Bronchial epithelial cell (primary cell): Measurements from ENCODE around the gene ASAH2. TPM values are rescaled to one million over a fixed set of nuclear protein-coding genes. Genes with fewer than 3 reads are reported as not detected.

Experiments used
- DNase-seq: peaks from one replicate; pipeline ENCODE4 v3.0.0-alpha.2; 2010; ENCODE audit warnings: low read depth
- FAIRE-seq: peaks from 2 replicates; lab custom pipeline; 2011; peaks lifted over from hg19 to GRCh38; lab: Jason Lieb, UNC
- H3K27me3 ChIP-seq: 2 replicates; pipeline ENCODE4 v1.5.1; 2011; ENCODE audit warnings: low read length; ENCODE audit not compliant: control insufficient read depth, insufficient read depth
- H3K36me3 ChIP-seq: 2 replicates; pipeline ENCODE4 v1.5.1; 2011; ENCODE audit warnings: low read length; ENCODE audit not compliant: control insufficient read depth, insufficient read depth
- H3K4me3 ChIP-seq: 2 replicates; pipeline ENCODE4 v1.5.1; 2011; ENCODE audit warnings: mild to moderate bottlenecking, low read depth, low read length, control low read depth
- total RNA-seq: library from RNA; depleted of rRNA; stranded (reverse); fragments of >200 nt; gene quantifications from 2 replicates; pipeline ENCODE4 v1.2.1, GENCODE V29; 2014
- TF ChIP-seq, protein P1 (sequence below): IDR thresholded peaks from 2 replicates; pipeline ENCODE4 v1.5.1; 2011; ENCODE audit warnings: mild to moderate bottlenecking, moderate library complexity, low read length, control low read depth, inconsistent platforms; ENCODE audit not compliant: insufficient read depth, severe bottlenecking

ASAH2 gene
- total RNA-seq, 1 donor from 2014 or later = 1.6 TPM

DNA sequence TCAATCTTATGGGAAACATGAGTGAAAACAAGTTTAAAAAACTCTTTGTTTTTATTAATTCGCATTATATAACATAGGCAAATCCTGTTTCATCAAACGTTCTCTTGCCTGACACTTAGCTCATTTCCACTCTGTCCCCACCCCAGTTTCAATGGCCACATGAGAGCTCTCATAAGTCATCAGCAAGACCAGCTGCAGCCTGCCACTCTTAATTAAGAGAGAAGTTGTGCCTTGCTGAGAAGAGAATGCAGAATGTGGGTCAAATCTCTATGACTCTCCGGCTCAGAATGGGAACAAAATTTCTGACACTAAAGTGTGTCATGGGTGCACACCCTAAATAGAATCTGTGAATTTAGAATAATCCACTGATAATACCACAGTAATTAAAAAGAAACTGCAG lies 39.6 kb downstream of the ASAH2 start:
- TF ChIP-seq, protein P1, sequence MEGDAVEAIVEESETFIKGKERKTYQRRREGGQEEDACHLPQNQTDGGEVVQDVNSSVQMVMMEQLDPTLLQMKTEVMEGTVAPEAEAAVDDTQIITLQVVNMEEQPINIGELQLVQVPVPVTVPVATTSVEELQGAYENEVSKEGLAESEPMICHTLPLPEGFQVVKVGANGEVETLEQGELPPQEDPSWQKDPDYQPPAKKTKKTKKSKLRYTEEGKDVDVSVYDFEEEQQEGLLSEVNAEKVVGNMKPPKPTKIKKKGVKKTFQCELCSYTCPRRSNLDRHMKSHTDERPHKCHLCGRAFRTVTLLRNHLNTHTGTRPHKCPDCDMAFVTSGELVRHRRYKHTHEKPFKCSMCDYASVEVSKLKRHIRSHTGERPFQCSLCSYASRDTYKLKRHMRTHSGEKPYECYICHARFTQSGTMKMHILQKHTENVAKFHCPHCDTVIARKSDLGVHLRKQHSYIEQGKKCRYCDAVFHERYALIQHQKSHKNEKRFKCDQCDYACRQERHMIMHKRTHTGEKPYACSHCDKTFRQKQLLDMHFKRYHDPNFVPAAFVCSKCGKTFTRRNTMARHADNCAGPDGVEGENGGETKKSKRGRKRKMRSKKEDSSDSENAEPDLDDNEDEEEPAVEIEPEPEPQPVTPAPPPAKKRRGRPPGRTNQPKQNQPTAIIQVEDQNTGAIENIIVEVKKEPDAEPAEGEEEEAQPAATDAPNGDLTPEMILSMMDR = no peak
- no peaks in the 10 kb centered on the region for H3K36me3 ChIP-seq
- H3K4me3 ChIP-seq = no peak overlapping the region
- DNase-seq = no peak
- H3K27me3 ChIP-seq = no peaks in the 10 kb centered on the region
- no peak for FAIRE-seq

DNA sequence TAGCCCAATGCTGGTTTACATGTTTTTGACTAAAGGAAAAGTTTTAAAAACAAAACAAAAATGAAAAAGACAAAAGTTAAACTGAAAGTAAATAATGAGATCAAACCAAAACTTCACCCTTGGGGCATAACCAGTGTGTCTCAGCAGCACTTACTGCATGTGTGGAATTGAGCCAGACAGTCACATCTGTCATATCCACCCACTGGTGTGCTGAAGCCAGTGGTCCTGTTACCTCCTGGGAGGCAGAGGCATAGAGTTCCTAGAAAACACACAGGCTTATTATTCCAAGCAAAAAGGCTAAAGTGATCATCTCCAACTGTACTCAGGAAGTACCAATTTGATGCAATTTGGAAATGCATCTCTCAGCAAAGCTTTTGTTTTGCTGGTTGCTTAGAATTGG lies 40.4 kb downstream of the ASAH2 start:
- H3K27me3 ChIP-seq = no peaks in the 10 kb centered on the region
- no peaks in the 10 kb centered on the region for H3K36me3 ChIP-seq
- H3K4me3 ChIP-seq = no peak overlapping the region
- FAIRE-seq (no peak), DNase-seq (no peak)
- TF ChIP-seq, protein P1 = no peak

Other genes with a start within 250 kb of the ASAH2 start
- gene WASHC2A, start 183.6 kb downstream of the ASAH2 start, total RNA-seq = 24.0 and 37.1 TPM in 2 replicates